ENCODE results near the gene PCGF3.
"Not testable (repeated sequence)": the region's sequence is repeated elsewhere in the genome, so short reads cannot be mapped to it uniquely, and the experiment has no call there.

The PCGF3 gene

GRCh38 chr4:692771-693554 lies 12.7 kb upstream of the PCGF3 start:
- TF ChIP-seq TCF4 (CRISPR knock-in tag; IDR thresholded peaks at IDR 0.05; ENCODE audit: borderline replicate concordance) (no peak), ZNF70 (CRISPR knock-in tag; IDR thresholded peaks at IDR 0.05) (no peak), ISL1 (CRISPR knock-in tag; IDR thresholded peaks at IDR 0.05) (no peak), TOX (CRISPR knock-in tag; IDR thresholded peaks at IDR 0.05; ENCODE audit: borderline replicate concordance) (no peak), ZNF565 (CRISPR knock-in tag; conservative IDR thresholded peaks at IDR 0.05; ENCODE audit: low read depth) (no peak)
- TF ChIP-seq, protein P1, sequence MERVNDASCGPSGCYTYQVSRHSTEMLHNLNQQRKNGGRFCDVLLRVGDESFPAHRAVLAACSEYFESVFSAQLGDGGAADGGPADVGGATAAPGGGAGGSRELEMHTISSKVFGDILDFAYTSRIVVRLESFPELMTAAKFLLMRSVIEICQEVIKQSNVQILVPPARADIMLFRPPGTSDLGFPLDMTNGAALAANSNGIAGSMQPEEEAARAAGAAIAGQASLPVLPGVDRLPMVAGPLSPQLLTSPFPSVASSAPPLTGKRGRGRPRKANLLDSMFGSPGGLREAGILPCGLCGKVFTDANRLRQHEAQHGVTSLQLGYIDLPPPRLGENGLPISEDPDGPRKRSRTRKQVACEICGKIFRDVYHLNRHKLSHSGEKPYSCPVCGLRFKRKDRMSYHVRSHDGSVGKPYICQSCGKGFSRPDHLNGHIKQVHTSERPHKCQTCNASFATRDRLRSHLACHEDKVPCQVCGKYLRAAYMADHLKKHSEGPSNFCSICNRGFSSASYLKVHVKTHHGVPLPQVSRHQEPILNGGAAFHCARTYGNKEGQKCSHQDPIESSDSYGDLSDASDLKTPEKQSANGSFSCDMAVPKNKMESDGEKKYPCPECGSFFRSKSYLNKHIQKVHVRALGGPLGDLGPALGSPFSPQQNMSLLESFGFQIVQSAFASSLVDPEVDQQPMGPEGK (CRISPR knock-in tag; IDR thresholded peaks at IDR 0.05; ENCODE audit: borderline replicate concordance): no peak

GRCh38 chr4:694341-694940 lies 11.2 kb upstream of the PCGF3 start:
- not testable (repeated sequence) for ATAC-seq

More at GRCh38 chr4:692771-693554, 12.7 kb upstream of the PCGF3 start:
- no peak for ATAC-seq

DNA sequence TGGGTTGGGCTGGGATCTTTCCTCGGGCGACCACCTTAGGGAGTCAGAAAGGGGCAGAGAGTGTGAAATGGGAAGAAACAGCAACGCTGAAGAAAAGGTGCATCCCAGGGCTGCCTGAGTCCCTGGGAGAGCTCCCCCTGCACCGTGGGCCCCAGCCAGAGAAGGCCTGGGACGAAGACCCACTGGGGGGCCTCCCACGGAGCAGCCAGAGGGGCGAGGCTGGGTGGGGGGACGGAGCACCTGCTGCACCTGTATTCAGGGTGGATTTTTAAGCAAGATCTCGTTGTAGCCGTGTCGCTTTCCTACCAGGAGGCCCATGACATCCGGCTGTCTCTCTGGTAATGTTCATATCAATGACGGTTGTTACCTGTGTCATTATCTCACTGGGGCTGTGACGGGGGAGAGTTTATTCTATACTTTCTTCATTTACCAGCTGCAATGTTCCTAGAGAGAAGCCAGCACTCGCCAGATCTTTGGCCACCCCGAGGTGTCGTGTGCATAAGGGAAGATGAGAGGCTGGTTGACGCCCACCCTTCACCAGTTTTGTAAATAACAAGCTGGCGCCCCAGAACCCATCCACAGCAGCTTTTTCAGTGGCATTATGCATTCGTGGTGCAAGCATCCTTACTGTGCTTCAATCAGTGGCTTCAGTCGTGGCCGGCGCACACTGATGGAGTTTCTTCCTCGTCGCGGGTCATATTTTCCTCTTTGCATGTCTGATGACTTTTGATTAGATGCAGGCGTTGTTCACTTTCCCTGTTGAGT lies 5.6 kb upstream of the PCGF3 start:
- TF ChIP-seq ISL1 (CRISPR knock-in tag; IDR thresholded peaks at IDR 0.05) (no peak), ZC3H10 (CRISPR knock-in tag; IDR thresholded peaks at IDR 0.05) (no peak), TCF4 (CRISPR knock-in tag; IDR thresholded peaks at IDR 0.05; ENCODE audit: borderline replicate concordance) (no peak), POU6F1 (CRISPR knock-in tag; IDR thresholded peaks at IDR 0.05; ENCODE audit: borderline replicate concordance, low read depth) (no peak), ARNTL (CRISPR knock-in tag; IDR thresholded peaks at IDR 0.05; ENCODE audit: borderline replicate concordance, low read depth) (no peak), TOX (CRISPR knock-in tag; IDR thresholded peaks at IDR 0.05; ENCODE audit: borderline replicate concordance) (no peak), GLIS3 (CRISPR knock-in tag; IDR thresholded peaks at IDR 0.05) (no peak), ZNF70 (CRISPR knock-in tag; IDR thresholded peaks at IDR 0.05) (no peak), BACH2 (CRISPR knock-in tag; IDR thresholded peaks at IDR 0.05; ENCODE audit: borderline replicate concordance) (no peak), PPARA (CRISPR knock-in tag; IDR thresholded peaks at IDR 0.05; ENCODE audit: borderline replicate concordance) (no peak)
- ATAC-seq: no peak

GRCh38 chr4:700587-701264 lies 4.9 kb upstream of the PCGF3 start:
- no peak for ATAC-seq
- TF ChIP-seq RARB (CRISPR knock-in tag; IDR thresholded peaks at IDR 0.05) (no peak), PPARA (CRISPR knock-in tag; IDR thresholded peaks at IDR 0.05; ENCODE audit: borderline replicate concordance) (no peak), SNAI2 (CRISPR knock-in tag; IDR thresholded peaks at IDR 0.05) (no peak), CSDC2 (CRISPR knock-in tag; IDR thresholded peaks at IDR 0.05) (no peak), TOX (CRISPR knock-in tag; IDR thresholded peaks at IDR 0.05; ENCODE audit: borderline replicate concordance) (no peak), TCF4 (CRISPR knock-in tag; IDR thresholded peaks at IDR 0.05; ENCODE audit: borderline replicate concordance) (no peak), ISL1 (CRISPR knock-in tag; IDR thresholded peaks at IDR 0.05) (no peak), ARNTL (CRISPR knock-in tag; IDR thresholded peaks at IDR 0.05; ENCODE audit: borderline replicate concordance, low read depth) (no peak), ZC3H10 (CRISPR knock-in tag; IDR thresholded peaks at IDR 0.05) (no peak), GLIS3 (CRISPR knock-in tag; IDR thresholded peaks at IDR 0.05) (no peak), ZNF565 (CRISPR knock-in tag; conservative IDR thresholded peaks at IDR 0.05; ENCODE audit: low read depth) (no peak), OSR1 (CRISPR knock-in tag; IDR thresholded peaks at IDR 0.05) (no peak), ZFP3 (CRISPR knock-in tag; IDR thresholded peaks at IDR 0.05) (no peak), POU6F1 (CRISPR knock-in tag; IDR thresholded peaks at IDR 0.05; ENCODE audit: borderline replicate concordance, low read depth) (no peak), ZNF8 (CRISPR knock-in tag; IDR thresholded peaks at IDR 0.05) (no peak)

Measured in SK-N-SH treated with all-trans-retinoic acid at 6 μM for 48 hours (cell line).